ENCODE results near the gene MYEOV. TPM values are rescaled to one million over a fixed set of nuclear protein-coding genes. Genes with fewer than 3 reads are reported as not detected.

MYEOV gene
- total and polyA plus RNA-seq, 2 of the 8 experiments (the other 6 are each of a cell fraction or from before 2014, with no cell fraction given), result 0.44 to 0.67 TPM

DNA sequence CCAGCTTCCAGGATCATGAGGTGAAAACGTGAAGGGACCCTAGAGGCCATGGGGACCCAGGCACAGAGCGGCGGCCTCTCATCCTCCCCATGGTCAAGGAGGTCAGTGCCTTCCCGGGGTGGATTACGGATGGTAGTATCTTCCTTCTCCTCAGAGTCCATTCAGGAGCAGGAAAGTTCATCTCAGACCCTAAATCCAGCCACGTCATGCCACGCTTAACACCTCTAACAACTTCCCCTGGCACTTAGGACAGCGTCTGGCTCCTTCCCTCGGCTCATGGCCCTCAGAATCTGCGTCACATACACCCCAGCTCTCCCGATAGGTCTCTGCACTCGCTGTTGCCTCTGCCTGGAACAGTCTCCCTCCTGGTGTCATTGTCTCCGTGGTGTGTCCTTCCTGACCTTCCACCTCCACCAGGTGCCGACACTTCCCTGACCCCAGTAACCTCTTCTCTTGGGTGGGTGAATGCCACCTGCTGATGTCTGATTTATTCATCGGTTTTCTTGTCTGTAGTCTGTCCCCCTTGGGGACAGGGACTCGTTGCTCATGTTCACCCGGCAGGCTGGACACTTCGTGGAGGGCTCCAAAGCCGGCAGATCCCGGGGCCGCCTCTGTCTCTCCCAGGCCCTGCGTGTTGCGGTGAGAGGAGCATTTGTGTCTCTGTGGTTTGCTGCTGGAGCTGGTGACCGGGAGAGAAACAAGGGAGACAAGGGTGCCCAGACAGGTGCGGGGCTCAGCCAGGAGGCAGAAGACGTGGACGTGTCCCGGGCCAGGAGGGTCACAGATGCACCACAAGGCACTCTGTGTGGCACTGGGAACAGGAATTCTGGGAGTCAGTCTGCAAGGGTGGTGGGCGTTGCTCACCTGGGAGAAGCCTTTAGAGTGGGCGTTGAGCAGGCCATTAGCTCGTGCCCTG lies 1.4 kb downstream of the MYEOV start (continued):
- TF ChIP-seq, protein P1, sequence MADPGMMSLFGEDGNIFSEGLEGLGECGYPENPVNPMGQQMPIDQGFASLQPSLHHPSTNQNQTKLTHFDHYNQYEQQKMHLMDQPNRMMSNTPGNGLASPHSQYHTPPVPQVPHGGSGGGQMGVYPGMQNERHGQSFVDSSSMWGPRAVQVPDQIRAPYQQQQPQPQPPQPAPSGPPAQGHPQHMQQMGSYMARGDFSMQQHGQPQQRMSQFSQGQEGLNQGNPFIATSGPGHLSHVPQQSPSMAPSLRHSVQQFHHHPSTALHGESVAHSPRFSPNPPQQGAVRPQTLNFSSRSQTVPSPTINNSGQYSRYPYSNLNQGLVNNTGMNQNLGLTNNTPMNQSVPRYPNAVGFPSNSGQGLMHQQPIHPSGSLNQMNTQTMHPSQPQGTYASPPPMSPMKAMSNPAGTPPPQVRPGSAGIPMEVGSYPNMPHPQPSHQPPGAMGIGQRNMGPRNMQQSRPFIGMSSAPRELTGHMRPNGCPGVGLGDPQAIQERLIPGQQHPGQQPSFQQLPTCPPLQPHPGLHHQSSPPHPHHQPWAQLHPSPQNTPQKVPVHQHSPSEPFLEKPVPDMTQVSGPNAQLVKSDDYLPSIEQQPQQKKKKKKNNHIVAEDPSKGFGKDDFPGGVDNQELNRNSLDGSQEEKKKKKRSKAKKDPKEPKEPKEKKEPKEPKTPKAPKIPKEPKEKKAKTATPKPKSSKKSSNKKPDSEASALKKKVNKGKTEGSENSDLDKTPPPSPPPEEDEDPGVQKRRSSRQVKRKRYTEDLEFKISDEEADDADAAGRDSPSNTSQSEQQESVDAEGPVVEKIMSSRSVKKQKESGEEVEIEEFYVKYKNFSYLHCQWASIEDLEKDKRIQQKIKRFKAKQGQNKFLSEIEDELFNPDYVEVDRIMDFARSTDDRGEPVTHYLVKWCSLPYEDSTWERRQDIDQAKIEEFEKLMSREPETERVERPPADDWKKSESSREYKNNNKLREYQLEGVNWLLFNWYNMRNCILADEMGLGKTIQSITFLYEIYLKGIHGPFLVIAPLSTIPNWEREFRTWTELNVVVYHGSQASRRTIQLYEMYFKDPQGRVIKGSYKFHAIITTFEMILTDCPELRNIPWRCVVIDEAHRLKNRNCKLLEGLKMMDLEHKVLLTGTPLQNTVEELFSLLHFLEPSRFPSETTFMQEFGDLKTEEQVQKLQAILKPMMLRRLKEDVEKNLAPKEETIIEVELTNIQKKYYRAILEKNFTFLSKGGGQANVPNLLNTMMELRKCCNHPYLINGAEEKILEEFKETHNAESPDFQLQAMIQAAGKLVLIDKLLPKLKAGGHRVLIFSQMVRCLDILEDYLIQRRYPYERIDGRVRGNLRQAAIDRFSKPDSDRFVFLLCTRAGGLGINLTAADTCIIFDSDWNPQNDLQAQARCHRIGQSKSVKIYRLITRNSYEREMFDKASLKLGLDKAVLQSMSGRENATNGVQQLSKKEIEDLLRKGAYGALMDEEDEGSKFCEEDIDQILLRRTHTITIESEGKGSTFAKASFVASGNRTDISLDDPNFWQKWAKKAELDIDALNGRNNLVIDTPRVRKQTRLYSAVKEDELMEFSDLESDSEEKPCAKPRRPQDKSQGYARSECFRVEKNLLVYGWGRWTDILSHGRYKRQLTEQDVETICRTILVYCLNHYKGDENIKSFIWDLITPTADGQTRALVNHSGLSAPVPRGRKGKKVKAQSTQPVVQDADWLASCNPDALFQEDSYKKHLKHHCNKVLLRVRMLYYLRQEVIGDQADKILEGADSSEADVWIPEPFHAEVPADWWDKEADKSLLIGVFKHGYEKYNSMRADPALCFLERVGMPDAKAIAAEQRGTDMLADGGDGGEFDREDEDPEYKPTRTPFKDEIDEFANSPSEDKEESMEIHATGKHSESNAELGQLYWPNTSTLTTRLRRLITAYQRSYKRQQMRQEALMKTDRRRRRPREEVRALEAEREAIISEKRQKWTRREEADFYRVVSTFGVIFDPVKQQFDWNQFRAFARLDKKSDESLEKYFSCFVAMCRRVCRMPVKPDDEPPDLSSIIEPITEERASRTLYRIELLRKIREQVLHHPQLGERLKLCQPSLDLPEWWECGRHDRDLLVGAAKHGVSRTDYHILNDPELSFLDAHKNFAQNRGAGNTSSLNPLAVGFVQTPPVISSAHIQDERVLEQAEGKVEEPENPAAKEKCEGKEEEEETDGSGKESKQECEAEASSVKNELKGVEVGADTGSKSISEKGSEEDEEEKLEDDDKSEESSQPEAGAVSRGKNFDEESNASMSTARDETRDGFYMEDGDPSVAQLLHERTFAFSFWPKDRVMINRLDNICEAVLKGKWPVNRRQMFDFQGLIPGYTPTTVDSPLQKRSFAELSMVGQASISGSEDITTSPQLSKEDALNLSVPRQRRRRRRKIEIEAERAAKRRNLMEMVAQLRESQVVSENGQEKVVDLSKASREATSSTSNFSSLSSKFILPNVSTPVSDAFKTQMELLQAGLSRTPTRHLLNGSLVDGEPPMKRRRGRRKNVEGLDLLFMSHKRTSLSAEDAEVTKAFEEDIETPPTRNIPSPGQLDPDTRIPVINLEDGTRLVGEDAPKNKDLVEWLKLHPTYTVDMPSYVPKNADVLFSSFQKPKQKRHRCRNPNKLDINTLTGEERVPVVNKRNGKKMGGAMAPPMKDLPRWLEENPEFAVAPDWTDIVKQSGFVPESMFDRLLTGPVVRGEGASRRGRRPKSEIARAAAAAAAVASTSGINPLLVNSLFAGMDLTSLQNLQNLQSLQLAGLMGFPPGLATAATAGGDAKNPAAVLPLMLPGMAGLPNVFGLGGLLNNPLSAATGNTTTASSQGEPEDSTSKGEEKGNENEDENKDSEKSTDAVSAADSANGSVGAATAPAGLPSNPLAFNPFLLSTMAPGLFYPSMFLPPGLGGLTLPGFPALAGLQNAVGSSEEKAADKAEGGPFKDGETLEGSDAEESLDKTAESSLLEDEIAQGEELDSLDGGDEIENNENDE (IDR thresholded peaks at IDR 0.05; ENCODE audit: insufficient replicate concordance, low read length), result no peak

Data from H1 (cell line).